ENCODE data around the gene TKFC. TPM values are rescaled to one million over a fixed set of nuclear protein-coding genes. Genes with fewer than 3 reads are reported as not detected.
A peak's percentile ranks its signal among the peaks of the same experiment; 100 is the strongest.

TKFC gene
- total RNA-seq, 4 donors from 2014 or later = 16.0 to 24.5 (median 20.0) TPM

DNA sequence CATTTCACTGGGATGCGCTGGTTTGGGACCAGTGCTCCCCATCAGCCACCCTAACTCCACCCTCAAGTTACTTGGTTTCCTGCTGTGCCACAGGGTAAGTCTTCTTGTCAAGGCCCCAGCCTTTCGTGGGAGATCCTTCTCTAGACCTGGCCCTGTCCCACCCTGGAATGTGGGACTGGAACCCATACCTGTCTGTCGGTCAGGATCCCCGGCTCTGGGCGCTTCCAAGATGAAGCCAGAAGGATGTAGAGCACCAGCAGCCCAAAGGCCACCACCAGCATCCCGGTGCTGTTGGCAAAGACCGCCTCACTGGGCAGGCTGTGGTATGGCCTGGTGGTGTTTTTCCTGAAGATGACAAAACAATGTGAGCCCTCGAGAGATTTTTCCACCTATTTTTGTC is 17.8 kb downstream of the TKFC start:
- no peak for DNase-seq (ENCODE audit: low spot score)
- no peak for ATAC-seq (ENCODE audit: low FRiP score)
- TF ChIP-seq, protein P1, sequence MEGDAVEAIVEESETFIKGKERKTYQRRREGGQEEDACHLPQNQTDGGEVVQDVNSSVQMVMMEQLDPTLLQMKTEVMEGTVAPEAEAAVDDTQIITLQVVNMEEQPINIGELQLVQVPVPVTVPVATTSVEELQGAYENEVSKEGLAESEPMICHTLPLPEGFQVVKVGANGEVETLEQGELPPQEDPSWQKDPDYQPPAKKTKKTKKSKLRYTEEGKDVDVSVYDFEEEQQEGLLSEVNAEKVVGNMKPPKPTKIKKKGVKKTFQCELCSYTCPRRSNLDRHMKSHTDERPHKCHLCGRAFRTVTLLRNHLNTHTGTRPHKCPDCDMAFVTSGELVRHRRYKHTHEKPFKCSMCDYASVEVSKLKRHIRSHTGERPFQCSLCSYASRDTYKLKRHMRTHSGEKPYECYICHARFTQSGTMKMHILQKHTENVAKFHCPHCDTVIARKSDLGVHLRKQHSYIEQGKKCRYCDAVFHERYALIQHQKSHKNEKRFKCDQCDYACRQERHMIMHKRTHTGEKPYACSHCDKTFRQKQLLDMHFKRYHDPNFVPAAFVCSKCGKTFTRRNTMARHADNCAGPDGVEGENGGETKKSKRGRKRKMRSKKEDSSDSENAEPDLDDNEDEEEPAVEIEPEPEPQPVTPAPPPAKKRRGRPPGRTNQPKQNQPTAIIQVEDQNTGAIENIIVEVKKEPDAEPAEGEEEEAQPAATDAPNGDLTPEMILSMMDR (IDR thresholded peaks at IDR 0.05) = no peak

- DNase-seq (ENCODE audit: low spot score) (no peak), ATAC-seq (ENCODE audit: low FRiP score) (no peak)
- TF ChIP-seq, protein P1 (IDR thresholded peaks at IDR 0.05) = no peak
Observed at GRCh38 chr11:61352038-61352437, 19.0 kb downstream of the TKFC start.

GRCh38 chr11:61353131-61354067 is 20.4 kb downstream of the TKFC start:
- no peak for DNase-seq (ENCODE audit: low spot score)
- peak; percentile 67 for ATAC-seq (ENCODE audit: low FRiP score)
- TF ChIP-seq, protein P1 (IDR thresholded peaks at IDR 0.05) = no peak

DNA sequence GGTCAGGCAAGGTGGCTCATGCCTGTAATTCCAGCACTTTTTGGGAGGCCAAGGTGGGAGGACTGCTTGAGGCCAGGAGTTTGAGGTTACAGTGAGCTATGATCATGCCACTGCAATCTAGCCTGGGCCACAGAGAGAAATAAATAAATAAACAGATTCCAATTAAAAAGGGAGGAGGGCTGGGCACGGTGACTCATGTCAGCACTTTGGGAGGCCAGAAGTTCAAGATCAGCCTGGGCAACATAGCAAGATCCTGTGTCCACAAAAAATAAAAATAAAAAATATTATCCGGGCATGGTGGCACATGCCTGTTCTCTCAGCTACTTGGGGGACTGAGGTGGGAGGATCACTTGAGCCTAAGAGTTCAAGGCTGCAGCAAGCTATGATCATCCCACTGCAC is 21.2 kb downstream of the TKFC start:
- TF ChIP-seq, protein P1 (IDR thresholded peaks at IDR 0.05) = no peak
- ATAC-seq (ENCODE audit: low FRiP score) (no peak), DNase-seq (ENCODE audit: low spot score) (no peak)

DNA sequence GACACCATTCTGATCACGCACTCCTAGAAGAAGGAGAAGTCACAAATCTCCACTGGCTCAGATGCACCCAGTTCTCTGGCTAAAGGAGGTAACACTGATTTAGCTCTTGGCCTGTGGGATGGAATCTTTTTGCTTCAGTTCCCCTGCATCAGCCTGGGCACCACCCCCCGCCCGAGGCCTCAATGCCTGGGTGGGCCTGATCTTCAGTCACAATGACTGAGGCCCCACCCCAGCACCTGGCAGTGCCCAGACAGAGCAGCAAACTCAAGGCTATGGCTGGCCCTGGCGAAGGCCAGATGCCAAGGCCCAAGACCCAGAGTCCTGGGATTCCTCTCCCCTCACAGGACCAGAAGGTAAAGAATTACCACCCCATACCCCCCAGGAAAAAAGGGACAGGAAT is 23.7 kb downstream of the TKFC start:
- TF ChIP-seq, protein P1 (IDR thresholded peaks at IDR 0.05) = no peak
- no peak for ATAC-seq (ENCODE audit: low FRiP score)

GRCh38 chr11:61357233-61357893 is 24.3 kb downstream of the TKFC start:
- no peak for ATAC-seq (ENCODE audit: low FRiP score)
- no peak for DNase-seq (ENCODE audit: low spot score)
- TF ChIP-seq, protein P1 (IDR thresholded peaks at IDR 0.05) = no peak

More for the DNA sequence above, 23.7 kb downstream of the TKFC start:
- no peak for DNase-seq (ENCODE audit: low spot score)
